22Rv1 (cell line): ENCODE measurements around the gene OR10P1.

Experiments
- H3K27ac ChIP-seq: fragments of 450-650 bp; 2 replicates; pipeline ENCODE4 v1.5.1; 2017
- CTCF ChIP-seq: fragments of 450-650 bp; IDR thresholded peaks from 2 replicates; pipeline ENCODE4 v1.5.1; 2017; ENCODE audit warnings: mild to moderate bottlenecking
- ZFX ChIP-seq: fragments of 450-650 bp; IDR thresholded peaks from 2 replicates; pipeline ENCODE4 v1.6.1; 2017; ENCODE audit warnings: antibody characterized with exemption, borderline replicate concordance

The OR10P1 gene

GRCh38 chr12:55676707-55677106, 40.0 kb downstream of the OR10P1 start:
- TF ChIP-seq ZFX (no peak), CTCF (no peak)
- H3K27ac ChIP-seq = no peak overlapping the region

- TF ChIP-seq CTCF = no peak
- no peak for TF ChIP-seq ZFX
- no peak overlapping the region for H3K27ac ChIP-seq
Measured at GRCh38 chr12:55679691-55680090, 43.0 kb downstream of the OR10P1 start.

GRCh38 chr12:55681142-55682077, 44.7 kb downstream of the OR10P1 start:
- TF ChIP-seq ZFX = no peak
- peak; percentile 96 for TF ChIP-seq CTCF
- H3K27ac ChIP-seq = peak overlapping the region; percentile 67

- H3K27ac ChIP-seq = peak overlapping the region; percentile 67
- no peak for TF ChIP-seq CTCF
- TF ChIP-seq ZFX = no peak
Measured at GRCh38 chr12:55682087-55682796, 45.5 kb downstream of the OR10P1 start.

- no peak overlapping the region for H3K27ac ChIP-seq
- TF ChIP-seq CTCF (no peak), ZFX (no peak)
Measured at GRCh38 chr12:55683676-55684075, 47.0 kb downstream of the OR10P1 start.

- no peak overlapping the region for H3K27ac ChIP-seq
- TF ChIP-seq CTCF (no peak), ZFX (no peak)
Measured at GRCh38 chr12:55684761-55685370, 48.2 kb downstream of the OR10P1 start.
